Bronchial epithelial cell (primary cell): Measurements from ENCODE around the gene HIGD1A. TPM values are rescaled to one million over a fixed set of nuclear protein-coding genes. Genes with fewer than 3 reads are reported as not detected.

Experiments
- DNase-seq: peaks from one replicate; pipeline ENCODE4 v3.0.0-alpha.2; 2010; ENCODE audit warnings: low read depth
- FAIRE-seq: peaks from 2 replicates; lab custom pipeline; 2011; peaks lifted over from hg19 to GRCh38; lab: Jason Lieb, UNC
- H3K27me3 ChIP-seq: 2 replicates; pipeline ENCODE4 v1.5.1; 2011; ENCODE audit warnings: low read length; ENCODE audit not compliant: control insufficient read depth, insufficient read depth
- H3K36me3 ChIP-seq: 2 replicates; pipeline ENCODE4 v1.5.1; 2011; ENCODE audit warnings: low read length; ENCODE audit not compliant: control insufficient read depth, insufficient read depth
- H3K4me3 ChIP-seq: 2 replicates; pipeline ENCODE4 v1.5.1; 2011; ENCODE audit warnings: mild to moderate bottlenecking, low read depth, low read length, control low read depth
- CTCF ChIP-seq: IDR thresholded peaks from 2 replicates; pipeline ENCODE4 v1.5.1; 2011; ENCODE audit warnings: mild to moderate bottlenecking, moderate library complexity, low read length, control low read depth, inconsistent platforms; ENCODE audit not compliant: insufficient read depth, severe bottlenecking
- total RNA-seq: library from RNA; depleted of rRNA; stranded (reverse); fragments of >200 nt; gene quantifications from 2 replicates; pipeline ENCODE4 v1.2.1, GENCODE V29; 2014

HIGD1A gene
- total RNA-seq, 1 donor from 2014 or later, result 219 TPM

GRCh38 chr3:42742259-42742658 lies 62.0 kb downstream of the HIGD1A start:
- DNase-seq, result no peak
- no peaks in the 10 kb centered on the region for H3K36me3 ChIP-seq
- no peak for FAIRE-seq

GRCh38 chr3:42741796-42742195 lies 62.5 kb downstream of the HIGD1A start:
- Histone ChIP-seq H3K36me3 (no peaks in the 10 kb centered on the region), H3K27me3 (no peaks in the 10 kb centered on the region), H3K4me3 (no peak overlapping the region)
- no peak for FAIRE-seq
- no peak for DNase-seq
- TF ChIP-seq CTCF, result no peak

More at GRCh38 chr3:42742259-42742658, 62.0 kb downstream of the HIGD1A start:
- no peak overlapping the region for H3K4me3 ChIP-seq
- H3K27me3 ChIP-seq, result no peaks in the 10 kb centered on the region
- no peak for TF ChIP-seq CTCF

GRCh38 chr3:42739401-42740158 lies 64.7 kb downstream of the HIGD1A start:
- DNase-seq, result no peak
- no peak for FAIRE-seq
- peaks cover 2% of the 10 kb centered on the region for H3K27me3 ChIP-seq
- no peak overlapping the region for H3K4me3 ChIP-seq
- TF ChIP-seq CTCF, result no peak
- no peaks in the 10 kb centered on the region for H3K36me3 ChIP-seq

GRCh38 chr3:42736531-42736930 lies 67.8 kb downstream of the HIGD1A start:
- no peak for FAIRE-seq
- Histone ChIP-seq H3K36me3 (no peaks in the 10 kb centered on the region), H3K27me3 (peaks cover 4% of the 10 kb centered on the region), H3K4me3 (no peak overlapping the region)
- no peak for DNase-seq
- no peak for TF ChIP-seq CTCF

GRCh38 chr3:42736081-42736480 lies 68.2 kb downstream of the HIGD1A start:
- Histone ChIP-seq H3K4me3 (no peak overlapping the region), H3K27me3 (peaks cover 4% of the 10 kb centered on the region), H3K36me3 (no peaks in the 10 kb centered on the region)
- no peak for TF ChIP-seq CTCF
- DNase-seq (no peak), FAIRE-seq (peak; percentile 68)
